GM12873 (cell line): ENCODE measurements around the gene ZDHHC8.

Experiments used
- TF ChIP-seq, protein P1 (sequence below): IDR thresholded peaks from 2 replicates; pipeline ENCODE4 v1.5.1; 2012; ENCODE audit warnings: low read depth, mild to moderate bottlenecking, moderate library complexity, low read length, control low read depth; ENCODE audit not compliant: insufficient read depth; ENCODE audit errors: missing control alignments

ZDHHC8 gene

DNA sequence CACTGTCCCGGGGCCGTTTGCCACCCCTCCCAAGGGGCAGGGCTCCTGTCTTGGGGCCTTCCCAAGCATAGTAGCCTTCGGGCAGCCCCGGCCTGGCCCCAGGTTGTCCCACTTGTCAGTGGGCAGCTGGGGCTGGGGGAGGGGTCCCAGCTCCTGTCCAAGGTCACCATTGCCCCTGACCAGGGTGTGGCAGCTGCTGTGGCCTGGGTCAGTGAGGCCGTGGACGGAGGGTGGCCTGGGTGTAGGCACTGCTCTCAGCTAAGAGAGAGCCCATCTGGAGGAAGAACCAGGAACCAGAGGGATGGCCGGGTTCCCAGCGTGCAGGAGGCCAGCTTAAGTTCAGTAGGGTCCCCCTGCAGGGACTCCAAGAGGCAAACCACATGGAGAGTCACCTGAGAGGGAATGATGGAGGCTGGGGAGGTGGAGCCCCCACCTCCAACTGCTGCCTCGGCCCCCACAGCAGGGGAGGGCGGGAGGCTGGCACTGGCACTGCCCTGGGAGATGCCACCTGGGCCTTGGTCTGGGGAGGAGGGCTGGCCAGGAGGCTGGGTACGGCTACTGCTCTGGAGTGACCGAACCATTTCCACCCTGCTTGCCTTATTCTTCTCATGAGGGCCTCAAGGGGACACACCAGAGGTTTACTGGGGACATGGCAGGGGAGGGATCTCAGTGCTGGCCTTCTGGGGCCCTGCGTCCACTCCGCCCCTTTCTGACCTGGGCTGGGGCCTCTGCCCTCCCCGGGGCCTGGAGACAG is 26.0 kb downstream of the ZDHHC8 start:
- TF ChIP-seq, protein P1, sequence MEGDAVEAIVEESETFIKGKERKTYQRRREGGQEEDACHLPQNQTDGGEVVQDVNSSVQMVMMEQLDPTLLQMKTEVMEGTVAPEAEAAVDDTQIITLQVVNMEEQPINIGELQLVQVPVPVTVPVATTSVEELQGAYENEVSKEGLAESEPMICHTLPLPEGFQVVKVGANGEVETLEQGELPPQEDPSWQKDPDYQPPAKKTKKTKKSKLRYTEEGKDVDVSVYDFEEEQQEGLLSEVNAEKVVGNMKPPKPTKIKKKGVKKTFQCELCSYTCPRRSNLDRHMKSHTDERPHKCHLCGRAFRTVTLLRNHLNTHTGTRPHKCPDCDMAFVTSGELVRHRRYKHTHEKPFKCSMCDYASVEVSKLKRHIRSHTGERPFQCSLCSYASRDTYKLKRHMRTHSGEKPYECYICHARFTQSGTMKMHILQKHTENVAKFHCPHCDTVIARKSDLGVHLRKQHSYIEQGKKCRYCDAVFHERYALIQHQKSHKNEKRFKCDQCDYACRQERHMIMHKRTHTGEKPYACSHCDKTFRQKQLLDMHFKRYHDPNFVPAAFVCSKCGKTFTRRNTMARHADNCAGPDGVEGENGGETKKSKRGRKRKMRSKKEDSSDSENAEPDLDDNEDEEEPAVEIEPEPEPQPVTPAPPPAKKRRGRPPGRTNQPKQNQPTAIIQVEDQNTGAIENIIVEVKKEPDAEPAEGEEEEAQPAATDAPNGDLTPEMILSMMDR: no peak

DNA sequence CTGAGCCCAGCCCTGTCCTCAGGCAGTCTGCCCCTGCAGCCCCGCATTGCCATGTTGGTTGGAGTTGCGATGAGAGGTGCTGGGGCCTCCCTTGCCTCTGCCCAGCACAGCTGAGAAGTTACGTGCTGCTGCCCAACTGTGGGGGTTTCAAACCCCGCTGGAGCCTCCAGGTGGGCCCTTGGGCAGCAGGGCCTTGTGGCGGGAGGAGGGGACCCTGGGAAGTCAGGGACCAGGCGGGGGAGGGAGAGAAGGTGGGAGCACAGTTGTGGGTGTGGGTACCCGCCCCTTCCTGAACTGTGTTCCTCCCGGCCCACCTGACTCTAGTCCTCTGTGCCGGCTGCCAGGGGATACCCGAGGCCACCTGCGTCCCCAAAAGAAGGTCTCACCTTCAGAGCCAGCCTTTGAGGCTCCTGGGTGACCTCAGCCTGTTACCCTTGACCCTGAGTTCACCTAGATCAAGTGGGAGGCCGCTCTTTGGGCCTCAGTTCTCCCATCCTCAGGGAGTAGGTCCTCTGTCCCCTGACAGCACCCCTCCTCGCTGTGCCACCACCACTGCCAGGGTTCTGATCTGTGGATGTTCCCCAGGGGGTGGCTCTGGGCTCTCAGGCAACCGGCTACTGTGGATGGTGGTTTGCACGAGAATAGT is 26.9 kb downstream of the ZDHHC8 start:
- TF ChIP-seq, protein P1: no peak

DNA sequence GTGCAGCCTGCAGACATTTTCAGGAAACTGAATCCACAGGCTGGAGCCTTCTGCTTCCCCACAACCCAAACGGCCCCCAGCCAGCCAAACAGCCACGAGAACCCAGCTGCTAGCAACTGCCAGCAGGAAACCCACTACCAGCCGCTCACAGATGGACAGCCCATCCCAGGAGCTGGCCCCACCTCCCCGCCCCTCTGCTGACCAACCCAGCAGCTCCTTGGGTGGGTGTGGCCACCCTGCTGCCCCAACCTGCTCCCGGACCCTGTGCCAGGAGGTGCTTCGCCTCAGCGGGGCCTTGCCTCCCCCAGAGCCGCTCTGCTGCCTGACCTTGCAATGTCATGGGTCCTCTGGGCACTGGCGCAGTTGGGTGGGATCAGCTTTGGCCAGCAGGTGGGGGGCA is 27.5 kb downstream of the ZDHHC8 start:
- TF ChIP-seq, protein P1: no peak

DNA sequence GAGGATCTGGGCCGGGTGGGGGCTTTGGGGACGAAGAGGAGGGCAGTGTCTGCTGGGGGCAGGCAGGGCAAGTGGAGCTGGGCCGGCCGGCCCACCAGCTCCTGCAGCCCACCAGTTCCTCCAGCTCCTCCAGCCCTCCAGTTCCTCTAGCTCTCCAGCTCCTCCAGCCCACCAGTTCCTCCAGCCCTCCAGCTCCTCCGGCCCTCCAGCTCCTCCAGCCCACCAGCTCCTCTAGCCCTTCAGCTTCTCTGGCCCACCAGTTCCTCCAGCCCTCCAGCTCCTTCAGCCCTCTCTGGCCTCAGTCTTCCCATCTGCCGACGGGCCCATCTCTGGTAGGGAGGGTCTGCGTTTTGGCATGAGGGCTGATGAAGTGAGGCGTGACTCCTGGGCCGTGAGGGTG is 28.4 kb downstream of the ZDHHC8 start:
- TF ChIP-seq, protein P1: no peak

DNA sequence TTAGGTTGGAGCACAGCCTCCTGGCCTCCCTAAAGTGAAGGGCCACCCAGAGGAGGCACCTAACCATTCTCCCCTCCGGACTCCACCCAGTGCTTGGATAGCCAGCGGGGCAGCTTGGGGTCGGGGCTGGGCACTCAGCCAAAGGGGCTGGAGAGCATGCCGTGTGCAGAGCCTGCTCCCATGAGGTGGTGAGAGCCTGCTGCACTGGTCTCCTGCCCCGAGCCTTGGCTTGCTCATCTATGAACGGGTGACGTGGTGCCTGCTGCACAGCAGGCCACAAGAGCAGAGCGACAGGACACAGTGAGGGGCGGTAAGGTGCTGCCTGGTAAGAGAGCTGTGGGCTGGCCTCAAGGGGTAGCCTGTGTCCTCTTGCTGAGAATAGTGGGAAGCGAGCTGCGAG is 33.3 kb downstream of the ZDHHC8 start:
- TF ChIP-seq, protein P1: no peak

DNA sequence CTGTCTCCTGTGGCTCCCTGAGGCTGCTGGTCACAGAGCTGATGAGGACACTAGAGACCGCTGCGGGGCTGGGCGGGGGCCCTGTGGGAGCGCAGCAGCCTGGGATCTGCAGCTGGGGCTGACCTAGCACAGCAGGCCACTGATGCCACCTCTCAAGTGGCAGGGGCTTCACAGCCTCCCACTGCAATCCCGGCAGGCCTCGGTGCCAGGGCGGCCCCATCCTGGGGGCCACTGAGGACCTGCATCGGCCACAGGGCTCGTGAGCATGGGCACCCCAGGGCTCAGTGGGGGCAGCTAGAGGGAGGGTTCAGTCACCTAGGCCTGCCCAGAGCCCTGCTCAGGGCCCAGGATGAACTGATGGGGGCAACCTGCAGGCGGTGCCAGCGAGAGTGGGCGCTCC is 33.8 kb downstream of the ZDHHC8 start:
- TF ChIP-seq, protein P1: no peak

DNA sequence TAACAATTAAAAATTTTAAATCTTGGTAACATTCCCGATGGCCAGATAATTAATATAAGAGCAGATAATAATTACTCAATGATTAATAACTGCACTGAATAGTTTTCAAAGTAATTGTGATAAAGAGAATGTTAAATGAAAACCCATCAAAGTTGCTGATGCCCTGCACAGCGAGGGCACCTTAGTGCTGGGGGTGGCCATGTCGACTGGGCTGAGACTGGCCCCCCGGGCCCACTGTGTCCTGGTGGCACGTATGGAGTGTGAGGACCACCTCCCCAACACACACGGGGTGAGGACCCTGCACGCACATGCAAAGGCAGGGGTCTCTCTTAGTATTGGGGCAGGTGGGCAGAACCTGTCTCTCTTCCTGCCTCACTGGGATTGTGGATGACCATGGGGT is 34.3 kb downstream of the ZDHHC8 start:
- TF ChIP-seq, protein P1: no peak
